Measurements from ENCODE around the gene SOCS3. TPM values are rescaled to one million over a fixed set of nuclear protein-coding genes. Genes with fewer than 3 reads are reported as not detected.

SOCS3 gene
- total RNA-seq, 1 experiment from 2014 or later = 103 TPM

GRCh38 chr17:78359321-78359996 lies 418 bp downstream of the SOCS3 start:
- DNase-seq = no peak

GRCh38 chr17:78358538-78359320 lies 1.1 kb downstream of the SOCS3 start:
- ChIA-PET CTCF (no interaction called here), POLR2A (ENCODE audit: unreplicated experiment) (no interaction called here)
- intact Hi-C loops (cut with micrococcal nuclease) = no loop called here
- TF ChIP-seq EZH2phosphoT487 (IDR thresholded peaks at IDR 0.05; ENCODE audit: borderline replicate concordance, low read length) (no peak), CTCF (conservative IDR thresholded peaks at IDR 0.05; ENCODE audit: low read depth, low read length) (no peak), EZH2 (IDR thresholded peaks at IDR 0.05; ENCODE audit: low read length, unreplicated experiment) (no peak)
- H4K20me1 ChIP-seq (ENCODE audit: low read length) = peaks cover 29% of the 10 kb centered on the region
- no peak overlapping the region for H3K27ac ChIP-seq (ENCODE audit: low read length)
- H3F3A ChIP-seq (ENCODE audit: low read length, unreplicated experiment) = peaks cover under 1% of the 10 kb centered on the region
- H3K4me1 ChIP-seq (ENCODE audit: insufficient read depth, low read length) = peaks cover 37% of the 10 kb centered on the region
- no TSS peak for BruUV-seq (replicated peaks)
- peaks cover 13% of the 10 kb centered on the region for H3K36me3 ChIP-seq (ENCODE audit: low read depth, low read length)
- H3K9me2 ChIP-seq (replicated peaks; ENCODE audit: low read length) = no peaks in the 10 kb centered on the region
- no peaks in the 10 kb centered on the region for H3K27me3 ChIP-seq (ENCODE audit: low read length)
- H3K4me3 ChIP-seq (ENCODE audit: low read length) = peak overlapping the region; percentile 84
- H3K9me3 ChIP-seq (ENCODE audit: low read length) = no peaks in the 10 kb centered on the region
- ATAC-seq (no peak), DNase-seq (no peak)
- H3K9ac ChIP-seq (ENCODE audit: low read length) = peak overlapping the region; percentile 88
- peak overlapping the region; percentile 84 for H3K4me2 ChIP-seq (ENCODE audit: low read length)
- H2AFZ ChIP-seq (ENCODE audit: low read length) = no peak overlapping the region
- peaks cover 51% of the 10 kb centered on the region for H3K79me2 ChIP-seq (ENCODE audit: low read length)

More at GRCh38 chr17:78359321-78359996, 418 bp downstream of the SOCS3 start:
- Histone ChIP-seq H3K4me3 (ENCODE audit: low read length) (peak overlapping the region; percentile 84), H3K79me2 (ENCODE audit: low read length) (peaks cover 51% of the 10 kb centered on the region), H3F3A (ENCODE audit: low read length, unreplicated experiment) (no peaks in the 10 kb centered on the region), H3K9ac (ENCODE audit: low read length) (peak overlapping the region; percentile 88), H3K27ac (ENCODE audit: low read length) (peak overlapping the region; percentile 38), H3K9me3 (ENCODE audit: low read length) (no peaks in the 10 kb centered on the region), H3K36me3 (ENCODE audit: low read depth, low read length) (peaks cover 13% of the 10 kb centered on the region), H4K20me1 (ENCODE audit: low read length) (peaks cover 29% of the 10 kb centered on the region), H3K27me3 (ENCODE audit: low read length) (no peaks in the 10 kb centered on the region), H3K4me1 (ENCODE audit: insufficient read depth, low read length) (peaks cover 34% of the 10 kb centered on the region), H2AFZ (ENCODE audit: low read length) (no peak overlapping the region), H3K4me2 (ENCODE audit: low read length) (peak overlapping the region; percentile 84), H3K9me2 (replicated peaks; ENCODE audit: low read length) (no peaks in the 10 kb centered on the region)
- TF ChIP-seq EZH2 (IDR thresholded peaks at IDR 0.05; ENCODE audit: low read length, unreplicated experiment) (no peak), CTCF (conservative IDR thresholded peaks at IDR 0.05; ENCODE audit: low read depth, low read length) (no peak), EZH2phosphoT487 (IDR thresholded peaks at IDR 0.05; ENCODE audit: borderline replicate concordance, low read length) (no peak)
- intact Hi-C loops (cut with micrococcal nuclease) = no loop called here
- ATAC-seq = peak; percentile 10
- POLR2A ChIA-PET (ENCODE audit: unreplicated experiment) = interaction anchor here (0.5 kb wide), 1 partner anchor 26 kb away, joined by 7 read pairs; no protein-coding TSS in a partner anchor
- no TSS peak for BruUV-seq (replicated peaks)
- CTCF ChIA-PET = interaction anchor here (2.1 kb wide), 1 partner anchor 109 kb away, joined by 9 read pairs; no protein-coding TSS in a partner anchor

Measured in PC-3 (cell line).